Keratinocyte (primary cell): Measurements from ENCODE around the gene SELENOO. TPM values are rescaled to one million over a fixed set of nuclear protein-coding genes. Genes with fewer than 3 reads are reported as not detected.
A peak's percentile ranks its signal among the peaks of the same experiment; 100 is the strongest.

Experiments
- DNase-seq: peaks from one replicate; pipeline ENCODE4 v3.0.0-alpha.2; 2011; ENCODE audit warnings: low read depth, missing footprints, low spot score
- FAIRE-seq: peaks from 2 replicates; lab custom pipeline; 2011; peaks lifted over from hg19 to GRCh38; lab: Jason Lieb, UNC
- H2AFZ ChIP-seq: 2 replicates; pipeline ENCODE4 v1.6.0; 2012; ENCODE audit warnings: low read length, control low read depth, inconsistent platforms; ENCODE audit not compliant: control insufficient read depth
- H3K27ac ChIP-seq: 2 replicates; pipeline ENCODE4 v1.5.1; 2011; ENCODE audit warnings: low read length; ENCODE audit not compliant: control insufficient read depth, insufficient read depth
- H3K27me3 ChIP-seq: 3 replicates; pipeline ENCODE4 v1.6.0; 2011; ENCODE audit warnings: low read length; ENCODE audit not compliant: control insufficient read depth, insufficient read depth; ENCODE audit errors: extremely low read depth
- H3K36me3 ChIP-seq, 2 experiments: 2 replicates in 1 of 2; 3 replicates in 1 of 2; pipeline ENCODE4 v1.5.1; 2011; ENCODE audit warnings: low read length in 2 of 2, mild to moderate bottlenecking in 1 of 2; ENCODE audit not compliant: control insufficient read depth in 2 of 2, insufficient read depth in 2 of 2; ENCODE audit errors: extremely low read depth in 1 of 2
- H3K4me1 ChIP-seq: 3 replicates; pipeline ENCODE4 v1.5.1; 2011; ENCODE audit warnings: low read length; ENCODE audit not compliant: control insufficient read depth, insufficient read depth; ENCODE audit errors: extremely low read depth
- H3K4me2 ChIP-seq: 3 replicates; pipeline ENCODE4 v1.6.0; 2011; ENCODE audit warnings: low read depth, low read length; ENCODE audit not compliant: control insufficient read depth, insufficient read depth; ENCODE audit errors: extremely low read depth
- H3K4me3 ChIP-seq, 3 experiments: fragments of 200-600 bp in 1 of 3; sonication (generic) in 1 of 3; 2 replicates in 2 of 3; 3 replicates in 1 of 3; pipeline ENCODE4 v1.5.1; 2011 to 2016; ENCODE audit warnings: low read length in 3 of 3, mild to moderate bottlenecking in 3 of 3, control low read depth in 2 of 3, inconsistent platforms in 1 of 3, low read depth in 1 of 3, mixed read lengths in 1 of 3, mixed run types in 1 of 3, moderate library complexity in 1 of 3; ENCODE audit not compliant: control insufficient read depth in 2 of 3, insufficient read depth in 2 of 3; ENCODE audit errors: extremely low read depth in 1 of 3
- H3K79me2 ChIP-seq: 2 replicates; pipeline ENCODE4 v1.6.0; 2012; ENCODE audit warnings: low read length; ENCODE audit not compliant: control insufficient read depth, insufficient read depth
- H3K9ac ChIP-seq: 3 replicates; pipeline ENCODE4 v1.6.0; 2011; ENCODE audit warnings: low read length; ENCODE audit not compliant: control insufficient read depth, insufficient read depth; ENCODE audit errors: extremely low read depth
- H3K9me1 ChIP-seq: 3 replicates; pipeline ENCODE4 v1.6.0; 2011; ENCODE audit warnings: low read length; ENCODE audit not compliant: control insufficient read depth, insufficient read depth; ENCODE audit errors: extremely low read depth
- H3K9me3 ChIP-seq: 2 replicates; pipeline ENCODE4 v1.5.1; 2012; ENCODE audit warnings: low read depth, low read length; ENCODE audit not compliant: control insufficient read depth
- H4K20me1 ChIP-seq: 3 replicates; pipeline ENCODE4 v1.6.0; 2011; ENCODE audit warnings: low read length; ENCODE audit not compliant: control insufficient read depth, insufficient read depth; ENCODE audit errors: extremely low read depth
- EZH2 ChIP-seq: IDR thresholded peaks from one replicate; pipeline ENCODE4 v1.6.1; 2012; ENCODE audit warnings: inconsistent platforms, mild to moderate bottlenecking, low read length, moderate library complexity
- dilution Hi-C: fragments of 300-500 bp; cut with MboI; formaldehyde crosslinking; loops from one replicate; pipeline ENCODE4 v1.7.0; 2020; ENCODE audit warnings: low sequenced_read_pairs; ENCODE audit not compliant: extremely low pct_ligation_motif_present
- polyA plus RNA-seq, 5 experiments: library from polyadenylated mRNA; depleted of rRNA in 3 of 5; stranded (reverse) in 3 of 5; stranded (forward) in 1 of 5; unstranded in 1 of 5; fragments of >200 nt; gene quantifications; 1 replicate in 1 of 5; 2 replicates in 3 of 5; 3 replicates in 1 of 5; pipeline versions ENCODE4 v1.2.1 to v1.2.3, GENCODE V29; 2011 to 2012; ENCODE audit warnings: missing spikeins in 2 of 5, low read depth in 1 of 5, low replicate concordance in 1 of 5
- TF ChIP-seq, protein P1 (sequence below), 3 experiments: IDR thresholded peaks in 1 of 3; conservative IDR thresholded peaks in 1 of 3; optimal IDR thresholded peaks in 1 of 3; 2 replicates in 2 of 3; 3 replicates in 1 of 3; pipeline versions ENCODE3 to v1.5.1; 2011; ENCODE audit warnings: low read length in 3 of 3, mild to moderate bottlenecking in 3 of 3, moderate library complexity in 2 of 3, control low read depth in 1 of 3, inconsistent platforms in 1 of 3; ENCODE audit not compliant: insufficient read depth in 2 of 3; ENCODE audit errors: extremely low read depth in 1 of 3

Gene SELENOO
- polyA plus RNA-seq, 1 donor (not counting 4 experiments of a cell fraction or from before 2014, with no cell fraction given): 14.4 TPM

DNA sequence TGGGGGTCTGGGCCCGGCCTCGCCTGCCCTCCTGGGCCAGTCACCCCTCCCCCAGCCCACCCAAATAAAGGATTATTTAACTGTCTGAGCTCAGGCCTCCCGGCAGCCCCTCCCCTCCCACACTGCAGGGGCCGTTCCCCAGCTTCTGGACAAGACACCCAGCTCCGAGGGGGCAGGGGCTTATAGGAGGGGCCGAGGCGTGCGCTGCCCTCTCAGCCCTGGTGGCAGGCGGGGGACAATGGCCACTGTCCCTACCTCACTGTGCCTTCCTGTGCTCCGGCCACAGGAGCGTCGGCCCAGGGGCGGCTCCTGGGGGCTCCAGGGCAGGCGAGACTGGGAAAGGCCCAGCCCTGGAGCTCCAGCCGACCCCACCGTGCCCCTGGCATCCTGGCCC is 2.2 kb upstream of the SELENOO start:
- Histone ChIP-seq H3K4me2 (no peak overlapping the region), H3K4me1 (peaks cover 11% of the 10 kb centered on the region), H3K27me3 (no peaks in the 10 kb centered on the region), H3K9ac (no peak overlapping the region), H3K36me3 (peaks cover 15 to 29% of the 10 kb centered on the region in 2 experiments), H3K4me3 (no peak overlapping the region), H3K27ac (no peak overlapping the region), H3K9me1 (peaks cover 2% of the 10 kb centered on the region), H3K79me2 (peaks cover 15% of the 10 kb centered on the region), H2AFZ (no peak overlapping the region), H4K20me1 (no peaks in the 10 kb centered on the region), H3K9me3 (no peaks in the 10 kb centered on the region)
- TF ChIP-seq EZH2: no peak
- TF ChIP-seq, protein P1, sequence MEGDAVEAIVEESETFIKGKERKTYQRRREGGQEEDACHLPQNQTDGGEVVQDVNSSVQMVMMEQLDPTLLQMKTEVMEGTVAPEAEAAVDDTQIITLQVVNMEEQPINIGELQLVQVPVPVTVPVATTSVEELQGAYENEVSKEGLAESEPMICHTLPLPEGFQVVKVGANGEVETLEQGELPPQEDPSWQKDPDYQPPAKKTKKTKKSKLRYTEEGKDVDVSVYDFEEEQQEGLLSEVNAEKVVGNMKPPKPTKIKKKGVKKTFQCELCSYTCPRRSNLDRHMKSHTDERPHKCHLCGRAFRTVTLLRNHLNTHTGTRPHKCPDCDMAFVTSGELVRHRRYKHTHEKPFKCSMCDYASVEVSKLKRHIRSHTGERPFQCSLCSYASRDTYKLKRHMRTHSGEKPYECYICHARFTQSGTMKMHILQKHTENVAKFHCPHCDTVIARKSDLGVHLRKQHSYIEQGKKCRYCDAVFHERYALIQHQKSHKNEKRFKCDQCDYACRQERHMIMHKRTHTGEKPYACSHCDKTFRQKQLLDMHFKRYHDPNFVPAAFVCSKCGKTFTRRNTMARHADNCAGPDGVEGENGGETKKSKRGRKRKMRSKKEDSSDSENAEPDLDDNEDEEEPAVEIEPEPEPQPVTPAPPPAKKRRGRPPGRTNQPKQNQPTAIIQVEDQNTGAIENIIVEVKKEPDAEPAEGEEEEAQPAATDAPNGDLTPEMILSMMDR (optimal IDR thresholded peaks at IDR 0.05 in 1 of 3, IDR thresholded peaks at IDR 0.05 in 1 of 3, conservative IDR thresholded peaks at IDR 0.05 in 1 of 3; ENCODE audit: extremely low read depth in 1 of 3, insufficient read depth in 2 of 3, low read length in 3 of 3): no peak
- FAIRE-seq (no peak), DNase-seq (no peak)
- dilution Hi-C loops: no loop called here

DNA sequence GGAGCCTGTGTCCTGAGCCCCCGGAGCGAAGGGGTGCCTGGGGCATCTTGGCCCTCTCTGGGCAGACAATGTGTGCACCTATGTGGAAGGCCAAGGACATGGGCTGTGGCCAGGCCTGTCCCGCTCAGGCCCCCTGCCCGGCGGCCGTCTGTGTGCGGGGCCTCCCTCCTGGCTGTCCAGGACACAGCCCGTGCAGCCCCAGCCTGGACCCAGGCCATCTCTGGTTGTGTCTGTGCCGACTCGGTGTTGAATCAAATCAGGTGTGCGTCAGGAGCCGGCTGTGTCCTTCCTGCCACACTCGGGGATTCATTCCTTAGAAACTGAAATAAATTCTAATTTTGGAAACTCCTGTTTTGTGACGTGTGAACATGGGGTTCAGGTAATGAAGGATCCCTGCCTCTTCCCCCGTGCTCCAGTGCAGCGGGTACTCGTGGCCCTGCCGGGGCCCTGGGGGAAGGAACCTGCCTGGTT is 1.5 kb upstream of the SELENOO start:
- FAIRE-seq: no peak

More for the DNA sequence above, 1.5 kb upstream of the SELENOO start:
- H3K9me1 ChIP-seq: peaks cover 2% of the 10 kb centered on the region
- H3K36me3 ChIP-seq: peaks cover 8 to 30% of the 10 kb centered on the region in 2 experiments
- H2AFZ ChIP-seq: no peak overlapping the region
- H4K20me1 ChIP-seq: no peaks in the 10 kb centered on the region
- peaks cover 11% of the 10 kb centered on the region for H3K4me1 ChIP-seq
- peak overlapping the region; percentile 9 for H3K9ac ChIP-seq
- dilution Hi-C loops: no loop called here
- no peak overlapping the region for H3K27ac ChIP-seq
- H3K79me2 ChIP-seq: peaks cover 13% of the 10 kb centered on the region
- no peak for DNase-seq
- no peaks in the 10 kb centered on the region for H3K27me3 ChIP-seq
- TF ChIP-seq, protein P1 (optimal IDR thresholded peaks at IDR 0.05 in 1 of 3, IDR thresholded peaks at IDR 0.05 in 1 of 3, conservative IDR thresholded peaks at IDR 0.05 in 1 of 3; ENCODE audit: extremely low read depth in 1 of 3, insufficient read depth in 2 of 3, low read length in 3 of 3): no peak
- TF ChIP-seq EZH2: no peak
- H3K4me2 ChIP-seq: no peak overlapping the region
- no peaks in the 10 kb centered on the region for H3K9me3 ChIP-seq
- no peak overlapping the region for H3K4me3 ChIP-seq
